ENCODE results near the gene OR51Q1. TPM values are rescaled to one million over a fixed set of nuclear protein-coding genes. Genes with fewer than 3 reads are reported as not detected.

The OR51Q1 gene
- total and polyA plus RNA-seq, 2 experiments from 2014 or later, result not detected

GRCh38 chr11:5394091-5394490 lies 27.8 kb upstream of the OR51Q1 start (continued):
- no peak for TF ChIP-seq CTCF (conservative IDR thresholded peaks at IDR 0.05; ENCODE audit: low read depth in 2 of 2)
- TF ChIP-seq ZNF331 (CRISPR knock-in tag; IDR thresholded peaks at IDR 0.05; ENCODE audit: low read depth), result no peak

GRCh38 chr11:5398936-5399335 lies 23.0 kb upstream of the OR51Q1 start:
- Histone ChIP-seq H3K79me2 (replicated peaks; ENCODE audit: insufficient read depth) (no peaks in the 10 kb centered on the region), H3K4me1 (ENCODE audit: insufficient read depth) (no peaks in the 10 kb centered on the region), H3K27ac (ENCODE audit: low read depth) (no peak overlapping the region), H2AFZ (no peak overlapping the region), H3K4me2 (no peak overlapping the region), H3K4me3 (no peak overlapping the region), H3F3A (replicated peaks; ENCODE audit: low read depth) (no peaks in the 10 kb centered on the region), H4K20me1 (replicated peaks; ENCODE audit: insufficient read depth) (no peaks in the 10 kb centered on the region), H3K9me2 (ENCODE audit: insufficient read depth) (0 out of 2 replicates have a peak, but pooled peaks cover 3% of the 10 kb centered on the region), H3K36me3 (ENCODE audit: insufficient read depth) (no peaks in the 10 kb centered on the region), H3K27me3 (ENCODE audit: insufficient read depth) (no peaks in the 10 kb centered on the region)
- H3K9me3 Mint-ChIP-seq, result peaks cover 2% of the 10 kb centered on the region; the same call in 1 of the 3 replicates
- no peak overlapping the region for H3K27ac Mint-ChIP-seq
- no peaks in the 10 kb centered on the region for H3K36me3 Mint-ChIP-seq (ENCODE audit: low read depth)
- peaks cover 3% of the 10 kb centered on the region; the same call in 2 of the 3 replicates for H3K4me1 Mint-ChIP-seq
- peaks cover 2% of the 10 kb centered on the region for H3K27me3 Mint-ChIP-seq (ENCODE audit: insufficient read depth, low read depth, poor library complexity)
- TF ChIP-seq EZH2 (IDR thresholded peaks at IDR 0.05; ENCODE audit: low read depth, unreplicated experiment) (no peak), ZNF462 (CRISPR knock-in tag; IDR thresholded peaks at IDR 0.05) (0 out of 2 replicates have a peak, but pooled peaks have one; percentile 1)
- ATAC-seq, result peak; percentile 34
- no peak for DNase-seq (ENCODE audit: low spot score)
- no peak overlapping the region for H3K4me3 Mint-ChIP-seq
